IMR-90 (cell line): ENCODE results near the gene NDUFB4. TPM values are rescaled to one million over a fixed set of nuclear protein-coding genes. Genes with fewer than 3 reads are reported as not detected.

Experiments used
- ATAC-seq: fragments of 200-7000 bp; cut with Tn5 transposase; 2 replicates; pipeline ENCODE4 v1.9.1; 2020; ENCODE audit warnings: low read depth, mild to moderate bottlenecking, moderate library complexity
- BruUV-seq: library from RNA; stranded (reverse); fragments of 400-500 nt; replicated peaks from 2 replicates; lab custom pipeline; 2021; lab: Mats Ljungman, UMichigan
- CTCF ChIA-PET: fragments of 300-600 bp; formaldehyde crosslinking; extraction: SDS; loops from one replicate; lab custom pipeline; 2021; ENCODE audit warnings: antibody characterized with exemption; lab: Yijun Ruan, JAX
- POLR2A ChIA-PET: fragments of 300-600 bp; sonication (Branson Sonifier 250); formaldehyde crosslinking; loops from one replicate; lab custom pipeline; 2022; ENCODE audit warnings: antibody characterized with exemption; ENCODE audit not compliant: unreplicated experiment; lab: Charles Lee
- DNase-seq: peaks from one replicate; pipeline ENCODE4 v3.0.0; 2013
- H2AFZ ChIP-seq: replicated peaks from 2 replicates; pipeline ENCODE3; 2013; ENCODE audit warnings: low read length, mild to moderate bottlenecking; ENCODE audit not compliant: poor library complexity
- H2AK5ac ChIP-seq: 2 replicates; pipeline ENCODE4 v1.6.1; 2013; ENCODE audit warnings: low read depth, low read length, inconsistent platforms
- H2AK9ac ChIP-seq: replicated peaks from 2 replicates; pipeline ENCODE3; 2013; ENCODE audit warnings: mild to moderate bottlenecking, low read depth, low read length, moderate library complexity; ENCODE audit not compliant: poor library complexity
- H2BK120ac ChIP-seq: 2 replicates; pipeline ENCODE4 v1.6.1; 2013; ENCODE audit warnings: low read depth, low read length, inconsistent platforms
- H2BK15ac ChIP-seq: 3 replicates; pipeline ENCODE4 v1.6.1; 2013; ENCODE audit warnings: low read depth, low read length, inconsistent platforms
- H2BK20ac ChIP-seq: 2 replicates; pipeline ENCODE4 v1.6.1; 2013; ENCODE audit warnings: low read depth, mild to moderate bottlenecking, inconsistent platforms, low read length, moderate library complexity
- H2BK5ac ChIP-seq: 2 replicates; pipeline ENCODE4 v1.6.1; 2013; ENCODE audit warnings: mild to moderate bottlenecking, low read depth, low read length, inconsistent platforms; ENCODE audit not compliant: poor library complexity, severe bottlenecking
- H3K14ac ChIP-seq: replicated peaks from 2 replicates; pipeline ENCODE4 v1.6.1; 2013; ENCODE audit warnings: low read depth, low read length, inconsistent platforms
- H3K18ac ChIP-seq: 2 replicates; pipeline ENCODE4 v1.6.1; 2013; ENCODE audit warnings: low read depth, low read length, control low read depth
- H3K23ac ChIP-seq: 2 replicates; pipeline ENCODE4 v1.6.1; 2013; ENCODE audit warnings: low read depth, low read length, inconsistent platforms
- H3K27ac ChIP-seq: 2 replicates; pipeline ENCODE4 v1.5.1; 2013; ENCODE audit warnings: mild to moderate bottlenecking, control low read depth, low read length; ENCODE audit not compliant: insufficient read depth
- H3K27me3 ChIP-seq: 2 replicates; pipeline ENCODE4 v1.6.1; 2013; ENCODE audit warnings: low read length; ENCODE audit not compliant: control insufficient read depth, insufficient read depth
- H3K36me3 ChIP-seq: 2 replicates; pipeline ENCODE4 v1.6.1; 2013; ENCODE audit warnings: low read length, mixed read lengths; ENCODE audit not compliant: control insufficient read depth, insufficient read depth
- H3K4ac ChIP-seq: 2 replicates; pipeline ENCODE4 v1.6.1; 2013; ENCODE audit warnings: low read depth, low read length, inconsistent platforms
- H3K4me1 ChIP-seq: 2 replicates; pipeline ENCODE4 v1.6.1; 2013; ENCODE audit warnings: low read length, mixed read lengths; ENCODE audit not compliant: control insufficient read depth, insufficient read depth
- H3K4me2 ChIP-seq: 2 replicates; pipeline ENCODE4 v1.6.1; 2013; ENCODE audit warnings: low read depth, mild to moderate bottlenecking, control low read depth, low read length, moderate library complexity
- H3K4me3 ChIP-seq: 2 replicates; pipeline ENCODE4 v1.5.1; 2013; ENCODE audit warnings: low read depth, mild to moderate bottlenecking, control low read depth, low read length, moderate library complexity; ENCODE audit not compliant: insufficient read depth
- H3K56ac ChIP-seq: 2 replicates; pipeline ENCODE4 v1.6.1; 2013; ENCODE audit warnings: low read length, inconsistent platforms; ENCODE audit not compliant: insufficient read depth; ENCODE audit errors: extremely low read depth
- H3K79me1 ChIP-seq, 2 experiments: 2 replicates each; pipeline ENCODE4 v1.6.1; 2013; ENCODE audit warnings: low read length in 2 of 2, inconsistent platforms in 1 of 2, low read depth in 1 of 2
- H3K9ac ChIP-seq: 2 replicates; pipeline ENCODE4 v1.6.1; 2013; ENCODE audit warnings: low read depth, low read length, control low read depth
- H3K9me1 ChIP-seq: 2 replicates; pipeline ENCODE4 v1.6.1; 2013; ENCODE audit warnings: low read length, inconsistent platforms; ENCODE audit not compliant: insufficient read depth
- H3K9me3 ChIP-seq: 2 replicates; pipeline ENCODE4 v1.6.1; 2013; ENCODE audit warnings: low read length; ENCODE audit not compliant: control insufficient read depth, insufficient read depth
- H4K20me1 ChIP-seq: 2 replicates; pipeline ENCODE4 v1.6.1; 2013; ENCODE audit warnings: low read length, inconsistent platforms; ENCODE audit not compliant: insufficient read depth
- H4K5ac ChIP-seq: 2 replicates; pipeline ENCODE4 v1.6.1; 2013; ENCODE audit warnings: mild to moderate bottlenecking, low read depth, low read length, control low read depth
- H4K8ac ChIP-seq, 2 experiments: 2 replicates each; pipeline ENCODE4 v1.6.1; 2013; ENCODE audit warnings: low read depth in 2 of 2, low read length in 2 of 2, control low read depth in 1 of 2, inconsistent platforms in 1 of 2
- H4K91ac ChIP-seq: 2 replicates; pipeline ENCODE4 v1.6.1; 2013; ENCODE audit warnings: low read depth, low read length, inconsistent platforms; ENCODE audit not compliant: insufficient read depth
- BHLHE40 ChIP-seq: fragments of 150-350 bp; IDR thresholded peaks from 2 replicates; pipeline ENCODE4 v1.6.1; 2016; ENCODE audit warnings: mild to moderate bottlenecking, low read depth, low read length
- FOS ChIP-seq: fragments of 150-350 bp; IDR thresholded peaks from 2 replicates; pipeline ENCODE4 v1.6.1; 2016; ENCODE audit warnings: low read depth, low read length
- MXI1 ChIP-seq: IDR thresholded peaks from 2 replicates; pipeline ENCODE4 v1.6.1; 2012; ENCODE audit warnings: low read depth, mild to moderate bottlenecking, low read length, moderate library complexity, borderline replicate concordance
- RCOR1 ChIP-seq: IDR thresholded peaks from 2 replicates; pipeline ENCODE4 v1.6.1; 2012; ENCODE audit warnings: mild to moderate bottlenecking, low read length, improper control_type of control experiment; ENCODE audit not compliant: insufficient replicate concordance
- RFX5 ChIP-seq: IDR thresholded peaks from 2 replicates; pipeline ENCODE4 v1.8.0; 2012; ENCODE audit warnings: low read depth, mild to moderate bottlenecking, low read length, moderate library complexity
- WGBS, 2 experiments: methylation state at CpG; one replicate each; pipeline versions ENCODE4 v1.1.5 to v1.1.7; 2013; ENCODE audit warnings: missing lambda C conversion rate in 2 of 2; ENCODE audit not compliant: insufficient read length in 1 of 2; ENCODE audit errors: extremely low coverage in 2 of 2; 5-methylcytosine and 5-hydroxymethylcytosine counted together
- dilution Hi-C: fragments of 300-500 bp; cut with HindIII; formaldehyde crosslinking; loops from one replicate; pipeline ENCODE4 v1.14.3; 2018; ENCODE audit warnings: low sequenced_read_pairs; ENCODE audit not compliant: unreplicated experiment
- in situ Hi-C: fragments of 300-500 bp; cut with MboI; formaldehyde crosslinking; loops from 3 replicates; pipeline ENCODE4 v1.14.3; 2019; ENCODE audit warnings: low sequenced_read_pairs, inconsistent platforms, mixed read lengths
- intact Hi-C: fragments of 100-400 bp; cut with micrococcal nuclease; formaldehyde crosslinking; loops from 2 replicates; pipeline ENCODE4 v1.10.0; 2022
- polyA plus RNA-seq, 3 experiments: library from polyadenylated mRNA; depleted of rRNA; stranded (reverse); fragments of >200 nt; gene quantifications; 2 replicates each; pipeline ENCODE4 v1.2.3, GENCODE V29; 2012; ENCODE audit warnings: low replicate concordance in 1 of 3
- total RNA-seq: library from RNA; depleted of rRNA; stranded (reverse); fragments of >200 nt; gene quantifications from 2 replicates; pipeline ENCODE4 v1.2.3, GENCODE V29; 2012

The NDUFB4 gene
- total and polyA plus RNA-seq, 2 of the 4 experiments (the other 2 are of a cell fraction), result 53.9 to 278 TPM

DNA sequence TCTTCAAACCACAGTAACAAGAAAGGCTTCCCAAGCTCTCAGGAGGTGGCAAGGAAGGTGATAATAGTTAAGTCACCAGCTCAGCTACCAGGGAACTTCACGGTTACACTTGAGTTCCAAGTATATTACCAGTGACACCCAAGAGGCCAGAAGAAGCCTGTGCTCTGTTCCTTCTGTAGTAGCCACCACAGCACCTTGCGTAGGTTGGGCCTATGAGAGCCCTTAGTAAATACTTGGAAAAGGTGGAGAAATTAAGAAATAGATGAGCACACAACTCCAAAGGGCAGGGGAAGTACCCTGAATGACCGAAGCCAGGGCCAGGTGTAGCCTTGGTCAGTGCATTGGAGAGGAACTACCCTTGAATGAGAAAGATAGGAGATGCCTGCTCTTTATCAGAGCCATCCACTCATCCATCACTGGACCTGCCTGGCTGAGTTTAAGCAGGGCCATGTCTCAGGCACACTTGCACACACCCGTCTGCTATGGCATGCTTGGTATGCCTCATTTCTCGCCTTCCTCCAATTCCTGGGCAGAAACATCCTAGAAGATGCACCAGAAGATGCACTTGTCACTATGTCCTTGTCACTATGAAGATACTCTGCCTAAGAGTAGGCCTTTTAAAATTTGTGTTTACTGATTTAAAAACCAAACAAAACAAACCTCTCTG is 32.6 kb upstream of the NDUFB4 start:
- CTCF ChIA-PET, result no interaction called here
- TF ChIP-seq FOS, result no peak
- TF ChIP-seq RFX5, result no peak
- no peak for TF ChIP-seq RCOR1
- no peak for TF ChIP-seq MXI1
- TF ChIP-seq BHLHE40, result no peak
- Histone ChIP-seq H3K4me1 (peaks cover 6% of the 10 kb centered on the region), H4K20me1 (no peaks in the 10 kb centered on the region), H2BK5ac (no peak overlapping the region), H3K56ac (no peak overlapping the region), H4K91ac (no peak overlapping the region), H3K27ac (no peak overlapping the region), H3K9me3 (no peaks in the 10 kb centered on the region), H2AK9ac (no peak overlapping the region), H3K9me1 (peaks cover 6% of the 10 kb centered on the region; the same call in 1 of the 2 replicates), H3K4ac (no peak overlapping the region), H3K4me3 (no peak overlapping the region), H3K23ac (no peak overlapping the region), H3K79me1 (no peaks in the 10 kb centered on the region), H3K9ac (no peak overlapping the region), H4K5ac (no peak overlapping the region), H3K18ac (no peak overlapping the region), H3K4me2 (no peak overlapping the region), H2BK20ac (no peak overlapping the region), H3K36me3 (no peaks in the 10 kb centered on the region), H2AFZ (no peak overlapping the region), H4K8ac (no peak overlapping the region), H3K14ac (no peak overlapping the region), H2BK120ac (no peak overlapping the region), H2AK5ac (no peak overlapping the region), H3K27me3 (no peaks in the 10 kb centered on the region), H2BK15ac (no peak overlapping the region)
- in situ Hi-C loops (loop anchor here (5.0 to 25.0 kb wide), 2 partner anchors 229 to 924 kb away; no protein-coding TSS in a partner anchor), dilution Hi-C loops (no loop called here), intact Hi-C loops (loop anchor here (5.0 to 10.0 kb wide), 2 partner anchors 344 to 581 kb away; partner anchors contain the start of gene STXBP5L)
- BruUV-seq, result no TSS peak
- POLR2A ChIA-PET, result no interaction called here
- DNase-seq (no peak), ATAC-seq (no peak)
- WGBS, 2 experiments, result no CpG with 5 or more reads among the region's 5 CpGs
